HCT116 (cell line): Measurements from ENCODE around the gene RAB1A.

Source experiments
- POLR2A ChIP-seq: IDR thresholded peaks from 2 replicates; pipeline ENCODE4 v1.7.0; 2011; ENCODE audit warnings: borderline replicate concordance; ENCODE audit not compliant: insufficient read depth, insufficient read length; ENCODE audit errors: extremely low read depth
- TCF7L2 ChIP-seq: IDR thresholded peaks from 2 replicates; pipeline ENCODE4 v1.7.0; 2011; ENCODE audit warnings: borderline replicate concordance, inconsistent platforms; ENCODE audit not compliant: insufficient read depth, insufficient read length; ENCODE audit errors: extremely low read depth
- ZNF274 ChIP-seq: fragments of 200-500 bp; sonication (Bioruptor generic); IDR thresholded peaks from 2 replicates; pipeline ENCODE4 v1.6.1; 2014; ENCODE audit warnings: mild to moderate bottlenecking, low read depth, low read length, inconsistent platforms
- TF ChIP-seq, protein P1 (sequence below), 3 experiments: fragments of 200-600 bp in 1 of 3; sonication (generic) in 1 of 3; IDR thresholded peaks in 2 of 3; conservative IDR thresholded peaks in 1 of 3; 2 replicates each; pipeline ENCODE4 v1.5.1; 2012 to 2017; ENCODE audit warnings: low read depth in 2 of 3, low read length in 2 of 3, antibody characterized with exemption in 1 of 3, borderline replicate concordance in 1 of 3, control low read depth in 1 of 3, mild to moderate bottlenecking in 1 of 3, mixed read lengths in 1 of 3, mixed run types in 1 of 3, moderate library complexity in 1 of 3; ENCODE audit not compliant: insufficient read depth in 1 of 3

GRCh38 chr2:65101071-65101470 lies 28.8 kb downstream of the RAB1A start:
- TF ChIP-seq TCF7L2 (no peak), ZNF274 (no peak), POLR2A (no peak)
- TF ChIP-seq, protein P1, sequence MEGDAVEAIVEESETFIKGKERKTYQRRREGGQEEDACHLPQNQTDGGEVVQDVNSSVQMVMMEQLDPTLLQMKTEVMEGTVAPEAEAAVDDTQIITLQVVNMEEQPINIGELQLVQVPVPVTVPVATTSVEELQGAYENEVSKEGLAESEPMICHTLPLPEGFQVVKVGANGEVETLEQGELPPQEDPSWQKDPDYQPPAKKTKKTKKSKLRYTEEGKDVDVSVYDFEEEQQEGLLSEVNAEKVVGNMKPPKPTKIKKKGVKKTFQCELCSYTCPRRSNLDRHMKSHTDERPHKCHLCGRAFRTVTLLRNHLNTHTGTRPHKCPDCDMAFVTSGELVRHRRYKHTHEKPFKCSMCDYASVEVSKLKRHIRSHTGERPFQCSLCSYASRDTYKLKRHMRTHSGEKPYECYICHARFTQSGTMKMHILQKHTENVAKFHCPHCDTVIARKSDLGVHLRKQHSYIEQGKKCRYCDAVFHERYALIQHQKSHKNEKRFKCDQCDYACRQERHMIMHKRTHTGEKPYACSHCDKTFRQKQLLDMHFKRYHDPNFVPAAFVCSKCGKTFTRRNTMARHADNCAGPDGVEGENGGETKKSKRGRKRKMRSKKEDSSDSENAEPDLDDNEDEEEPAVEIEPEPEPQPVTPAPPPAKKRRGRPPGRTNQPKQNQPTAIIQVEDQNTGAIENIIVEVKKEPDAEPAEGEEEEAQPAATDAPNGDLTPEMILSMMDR (IDR thresholded peaks at IDR 0.05 in 2 of 3, conservative IDR thresholded peaks at IDR 0.05 in 1 of 3; ENCODE audit: borderline replicate concordance in 1 of 3, insufficient read depth in 1 of 3, low read depth in 2 of 3, low read length in 2 of 3) = no peak
